ENCODE data around the gene KIF3A.

The KIF3A gene

DNA sequence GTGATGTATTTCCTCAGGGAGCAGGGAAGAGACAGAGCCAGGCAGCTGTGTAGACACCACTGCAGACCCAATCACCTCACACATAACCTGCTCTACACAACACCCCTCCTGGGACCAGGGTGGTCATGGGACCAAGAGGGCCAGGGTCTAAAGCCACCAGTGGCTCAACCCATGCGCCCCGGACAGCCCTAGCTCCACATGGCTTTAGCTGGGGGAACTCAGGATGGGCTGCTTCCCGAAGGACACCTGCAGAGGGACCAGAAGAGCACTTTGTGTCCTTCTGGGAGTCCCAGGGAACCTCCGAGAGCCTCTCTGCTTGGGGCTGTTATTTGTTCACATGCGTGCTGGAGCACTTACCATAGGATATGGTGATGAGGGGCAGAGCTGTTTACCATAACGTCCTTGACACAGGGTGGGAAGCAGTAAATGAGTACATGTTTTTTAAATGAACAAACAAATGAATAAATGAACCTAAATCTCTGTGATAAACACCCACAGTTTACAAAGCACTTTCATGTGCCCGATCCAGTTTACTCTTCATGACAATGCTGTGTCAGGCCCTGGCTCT, 27.4 kb upstream of the KIF3A start:
- peaks cover 48% of the 10 kb centered on the region for H3K36me3 ChIP-seq
- no peak for DNase-seq
- H3K27me3 ChIP-seq (ENCODE audit: insufficient read depth, low read depth, severe bottlenecking) = no peaks in the 10 kb centered on the region
- no peaks in the 10 kb centered on the region for H3K9me3 ChIP-seq (ENCODE audit: severe bottlenecking)
- H3K27ac ChIP-seq = no peak overlapping the region
- H3K4me3 ChIP-seq (ENCODE audit: low read depth, low read length) = no peak overlapping the region
- TF ChIP-seq, protein P1, sequence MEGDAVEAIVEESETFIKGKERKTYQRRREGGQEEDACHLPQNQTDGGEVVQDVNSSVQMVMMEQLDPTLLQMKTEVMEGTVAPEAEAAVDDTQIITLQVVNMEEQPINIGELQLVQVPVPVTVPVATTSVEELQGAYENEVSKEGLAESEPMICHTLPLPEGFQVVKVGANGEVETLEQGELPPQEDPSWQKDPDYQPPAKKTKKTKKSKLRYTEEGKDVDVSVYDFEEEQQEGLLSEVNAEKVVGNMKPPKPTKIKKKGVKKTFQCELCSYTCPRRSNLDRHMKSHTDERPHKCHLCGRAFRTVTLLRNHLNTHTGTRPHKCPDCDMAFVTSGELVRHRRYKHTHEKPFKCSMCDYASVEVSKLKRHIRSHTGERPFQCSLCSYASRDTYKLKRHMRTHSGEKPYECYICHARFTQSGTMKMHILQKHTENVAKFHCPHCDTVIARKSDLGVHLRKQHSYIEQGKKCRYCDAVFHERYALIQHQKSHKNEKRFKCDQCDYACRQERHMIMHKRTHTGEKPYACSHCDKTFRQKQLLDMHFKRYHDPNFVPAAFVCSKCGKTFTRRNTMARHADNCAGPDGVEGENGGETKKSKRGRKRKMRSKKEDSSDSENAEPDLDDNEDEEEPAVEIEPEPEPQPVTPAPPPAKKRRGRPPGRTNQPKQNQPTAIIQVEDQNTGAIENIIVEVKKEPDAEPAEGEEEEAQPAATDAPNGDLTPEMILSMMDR (IDR thresholded peaks at IDR 0.05; ENCODE audit: low read depth, low read length) = no peak

DNA sequence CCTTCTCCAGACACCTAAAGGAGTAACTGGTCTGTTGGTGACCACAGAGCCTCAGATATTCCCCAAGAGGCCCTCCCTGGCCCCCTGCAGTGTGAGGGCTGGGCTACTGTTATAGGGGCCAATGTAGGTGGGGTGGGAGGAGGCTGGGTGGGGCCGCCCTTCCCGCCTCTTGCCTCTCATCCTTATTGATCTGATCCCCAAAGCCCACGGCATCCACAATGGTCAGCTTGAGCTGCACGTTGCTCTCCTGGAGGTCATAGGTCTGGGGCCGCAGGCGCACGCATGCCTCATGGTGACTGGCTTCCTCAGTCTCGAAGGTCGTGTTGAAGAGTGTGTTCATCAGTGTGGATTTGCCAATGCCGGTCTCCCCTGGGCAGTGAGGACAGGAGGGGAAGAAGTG, 26.7 kb upstream of the KIF3A start:
- H3K4me3 ChIP-seq (ENCODE audit: low read depth, low read length) = no peak overlapping the region
- H3K9me3 ChIP-seq (ENCODE audit: severe bottlenecking) = no peaks in the 10 kb centered on the region
- no peaks in the 10 kb centered on the region for H3K27me3 ChIP-seq (ENCODE audit: insufficient read depth, low read depth, severe bottlenecking)
- TF ChIP-seq, protein P1 (IDR thresholded peaks at IDR 0.05; ENCODE audit: low read depth, low read length) = no peak
- H3K36me3 ChIP-seq = peaks cover 53% of the 10 kb centered on the region
- no peak for DNase-seq
- H3K27ac ChIP-seq = no peak overlapping the region

DNA sequence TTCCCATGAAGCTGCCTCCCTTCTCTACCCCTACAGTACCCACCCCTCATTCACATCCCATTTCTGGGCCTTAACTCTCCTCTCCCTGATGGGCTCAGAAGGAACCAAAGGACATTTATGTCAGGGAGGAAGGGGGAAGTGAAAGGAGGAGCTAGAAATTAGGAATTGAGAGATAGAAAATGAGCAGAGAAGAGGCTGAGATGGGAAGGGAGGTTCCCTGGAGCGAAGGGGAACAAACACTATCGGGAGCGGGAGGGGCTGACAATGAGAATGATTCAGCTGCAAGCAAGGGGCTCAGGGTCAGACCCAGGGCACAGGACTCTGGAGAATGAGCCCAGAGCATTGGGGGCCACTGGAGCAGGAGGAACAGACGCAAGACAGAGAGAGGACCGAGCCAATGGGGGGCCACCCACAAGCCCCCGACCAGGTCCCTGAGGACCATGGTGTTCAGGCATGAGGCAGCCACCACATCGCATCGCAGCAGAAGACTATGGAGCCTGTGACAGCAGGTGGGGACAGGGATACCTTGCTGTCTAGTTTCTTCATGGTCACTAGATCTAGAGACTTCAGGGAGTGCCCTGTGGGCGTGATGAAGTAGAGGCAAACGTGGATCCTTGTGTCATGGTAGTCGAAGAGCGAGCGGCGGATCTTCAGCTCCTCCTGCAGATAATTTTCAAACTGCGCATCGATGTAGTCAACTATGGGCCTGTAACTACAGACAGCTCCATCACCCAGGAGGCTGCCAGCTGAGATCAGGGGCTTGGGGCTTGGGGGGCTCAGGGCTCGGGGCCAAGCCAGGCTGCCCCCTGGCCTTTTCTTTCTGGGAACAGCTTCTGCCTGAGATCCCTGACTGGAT, 26.1 kb upstream of the KIF3A start:
- peaks cover 56% of the 10 kb centered on the region for H3K36me3 ChIP-seq
- H3K27ac ChIP-seq = no peak overlapping the region
- TF ChIP-seq, protein P1 (IDR thresholded peaks at IDR 0.05; ENCODE audit: low read depth, low read length) = no peak

DNA sequence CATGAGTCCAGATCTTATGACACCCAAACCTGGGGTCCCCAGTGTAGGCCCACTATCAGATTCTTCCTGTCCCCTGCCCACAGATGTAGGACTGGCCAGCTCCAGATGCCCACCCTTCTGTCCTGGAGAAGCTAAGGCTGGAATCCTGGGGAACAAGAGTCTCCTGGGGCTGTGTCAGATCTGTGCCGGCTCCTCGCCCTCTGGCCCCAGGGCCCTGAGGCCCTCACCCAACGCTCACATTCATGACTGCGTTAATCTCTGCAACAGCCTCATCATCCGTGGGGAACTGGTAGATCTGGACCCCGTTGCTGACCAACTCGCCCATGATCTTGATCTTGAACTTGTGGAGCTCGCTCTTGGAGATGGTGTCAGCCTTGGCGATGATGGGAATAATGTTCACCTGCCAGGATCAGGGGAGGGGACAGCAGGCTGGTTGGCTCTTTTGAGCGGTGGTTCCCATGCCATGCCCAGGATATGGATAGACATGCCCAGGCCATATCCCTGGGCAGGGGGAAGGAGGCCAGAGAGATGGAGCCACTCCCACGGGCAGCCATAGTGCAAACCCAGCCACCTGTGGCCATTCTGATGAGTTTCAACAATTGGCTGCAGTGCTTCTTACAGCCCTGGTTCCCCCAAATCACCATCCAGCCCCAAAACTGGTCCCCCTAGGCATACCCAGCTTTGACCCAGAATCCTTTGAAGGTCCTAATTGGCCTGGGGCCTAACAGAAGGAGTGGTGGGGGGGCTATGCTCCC, 25.1 kb upstream of the KIF3A start:
- TF ChIP-seq, protein P1 (IDR thresholded peaks at IDR 0.05; ENCODE audit: low read depth, low read length) = no peak
- Histone ChIP-seq H3K27me3 (ENCODE audit: insufficient read depth, low read depth, severe bottlenecking) (no peaks in the 10 kb centered on the region), H3K27ac (no peak overlapping the region), H3K4me3 (ENCODE audit: low read depth, low read length) (no peak overlapping the region), H3K9me3 (ENCODE audit: severe bottlenecking) (no peaks in the 10 kb centered on the region), H3K36me3 (peaks cover 61% of the 10 kb centered on the region)
- no peak for DNase-seq

More for the DNA sequence above, 26.1 kb upstream of the KIF3A start:
- Histone ChIP-seq H3K27me3 (ENCODE audit: insufficient read depth, low read depth, severe bottlenecking) (no peaks in the 10 kb centered on the region), H3K4me3 (ENCODE audit: low read depth, low read length) (no peak overlapping the region), H3K9me3 (ENCODE audit: severe bottlenecking) (no peaks in the 10 kb centered on the region)
- DNase-seq = no peak

DNA sequence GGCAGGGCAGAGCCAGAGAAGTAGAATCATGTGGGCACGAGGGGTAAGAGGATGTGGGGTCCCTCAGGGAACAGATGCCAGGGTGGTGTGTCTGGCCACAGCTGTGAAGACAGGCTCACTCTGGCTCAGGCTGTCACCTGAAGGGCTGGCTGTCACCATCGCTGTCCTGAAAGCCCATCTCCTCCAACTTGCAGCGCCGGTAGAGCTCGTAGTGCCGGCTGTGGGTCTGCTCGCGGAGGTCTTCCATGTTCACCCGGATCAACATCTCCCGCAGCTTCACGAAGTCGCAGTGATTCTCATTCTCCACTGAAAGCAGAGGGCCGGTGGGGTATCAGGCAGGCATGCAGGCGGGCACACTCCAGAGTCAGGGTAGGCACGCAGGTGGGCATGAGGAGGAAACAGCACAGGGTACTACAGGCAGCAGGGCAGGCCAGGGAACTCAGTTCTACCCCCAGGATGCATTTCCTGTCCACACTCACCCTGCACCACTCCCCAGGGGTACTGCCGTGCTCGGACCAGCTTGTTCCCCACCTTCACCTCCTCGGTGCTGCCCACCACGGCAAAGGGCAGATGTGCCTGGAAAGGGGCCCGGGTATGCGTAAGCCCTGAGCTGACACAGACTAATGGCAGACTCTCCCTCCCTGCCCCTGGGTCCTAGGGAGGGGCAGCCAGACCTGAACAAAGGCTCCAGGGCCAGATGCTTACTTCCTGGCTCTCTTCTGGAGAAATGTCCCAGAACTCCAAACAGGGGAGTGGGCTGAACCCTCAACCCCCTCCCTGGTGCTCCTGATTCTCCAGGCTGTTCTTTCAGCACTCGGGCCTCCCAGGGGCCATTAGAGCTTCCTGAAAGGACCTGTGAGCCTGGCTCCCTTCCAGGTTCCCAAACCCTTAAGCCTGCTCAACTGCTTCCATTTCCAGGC, 24.2 kb upstream of the KIF3A start:
- no peaks in the 10 kb centered on the region for H3K9me3 ChIP-seq (ENCODE audit: severe bottlenecking)
- TF ChIP-seq, protein P1 (IDR thresholded peaks at IDR 0.05; ENCODE audit: low read depth, low read length) = no peak
- no peak for DNase-seq
- peaks cover 61% of the 10 kb centered on the region for H3K36me3 ChIP-seq
- no peak overlapping the region for H3K4me3 ChIP-seq (ENCODE audit: low read depth, low read length)
- no peaks in the 10 kb centered on the region for H3K27me3 ChIP-seq (ENCODE audit: insufficient read depth, low read depth, severe bottlenecking)
- H3K27ac ChIP-seq = no peak overlapping the region
